Neural cell (in vitro differentiated cells): ENCODE results near the gene ZFR. TPM values are rescaled to one million over a fixed set of nuclear protein-coding genes. Genes with fewer than 3 reads are reported as not detected.

Experiments used
- H2AFZ ChIP-seq: fragments of 200-600, 300-800 bp; sonication (generic), shearing (Covaris generic); 2 replicates; pipeline ENCODE4 v1.6.0; 2014; ENCODE audit warnings: low read depth, mild to moderate bottlenecking, antibody characterized with exemption, low read length, moderate library complexity
- H3F3A ChIP-seq: fragments of 200-600 bp; shearing (Covaris generic); 2 replicates; pipeline ENCODE4 v1.6.1; 2016; ENCODE audit warnings: mild to moderate bottlenecking, moderate library complexity, mixed read lengths, antibody characterized with exemption, low read length; ENCODE audit not compliant: insufficient read depth, poor library complexity, severe bottlenecking
- H3K27ac ChIP-seq: fragments of 200-600, 300-800 bp; sonication (generic), shearing (Covaris generic); 2 replicates; pipeline ENCODE4 v1.5.1; 2014; ENCODE audit warnings: mild to moderate bottlenecking, low read length, moderate library complexity
- H3K27me3 ChIP-seq: fragments of 300-800, 200-600 bp; sonication (generic), shearing (Covaris generic); 2 replicates; pipeline ENCODE4 v1.6.0; 2014; ENCODE audit warnings: mild to moderate bottlenecking, low read depth, low read length, moderate library complexity; ENCODE audit not compliant: insufficient read depth
- H3K36me3 ChIP-seq: fragments of 300-800, 200-600 bp; sonication (generic), shearing (Covaris generic); 2 replicates; pipeline ENCODE4 v1.5.1; 2014; ENCODE audit warnings: mild to moderate bottlenecking, antibody characterized with exemption, low read length, moderate library complexity; ENCODE audit not compliant: insufficient read depth
- H3K4me2 ChIP-seq: fragments of 300-800, 200-600 bp; sonication (generic), shearing (Covaris generic); 2 replicates; pipeline ENCODE4 v1.6.0; 2014; ENCODE audit warnings: mild to moderate bottlenecking, low read length
- H3K4me3 ChIP-seq: fragments of 300-800, 200-600 bp; sonication (generic), shearing (Covaris generic); 2 replicates; pipeline ENCODE4 v1.5.1; 2014; ENCODE audit warnings: mild to moderate bottlenecking, low read length, moderate library complexity
- H3K79me2 ChIP-seq: fragments of 200-600 bp; shearing (Covaris generic); replicated peaks from 2 replicates; pipeline ENCODE4 v1.6.0; 2014; ENCODE audit warnings: mild to moderate bottlenecking, low read length, moderate library complexity; ENCODE audit not compliant: insufficient read depth
- H3K9ac ChIP-seq: fragments of 300-800, 200-600 bp; sonication (generic), shearing (Covaris generic); 2 replicates; pipeline ENCODE4 v1.6.1; 2016; ENCODE audit warnings: mild to moderate bottlenecking, low read length, mixed read lengths
- H3K9me2 ChIP-seq: fragments of 200-600 bp; shearing (Covaris generic); 2 replicates; pipeline ENCODE4 v1.6.1; 2016; ENCODE audit warnings: mild to moderate bottlenecking, low read length, mixed read lengths; ENCODE audit not compliant: insufficient read depth
- H3K9me3 ChIP-seq: fragments of 200-600, 300-800 bp; sonication (generic), shearing (Covaris generic); 2 replicates; pipeline ENCODE4 v1.6.1; 2016; ENCODE audit warnings: mild to moderate bottlenecking, mixed run types, low read length, moderate library complexity, mixed read lengths
- H4K20me1 ChIP-seq: fragments of 200-600 bp; shearing (Covaris generic); 2 replicates; pipeline ENCODE4 v1.6.1; 2016; ENCODE audit warnings: mild to moderate bottlenecking, mixed run types; ENCODE audit not compliant: insufficient read depth
- CTCF ChIP-seq: fragments of 450-650 bp; IDR thresholded peaks from 2 replicates; pipeline ENCODE4 v1.5.1; 2014; ENCODE audit warnings: antibody characterized with exemption, mild to moderate bottlenecking, moderate library complexity; ENCODE audit not compliant: poor library complexity, severe bottlenecking
- EP300 ChIP-seq: fragments of 450-650 bp; conservative IDR thresholded peaks from 2 replicates; pipeline ENCODE4 v1.6.1; 2014; ENCODE audit warnings: antibody characterized with exemption, mild to moderate bottlenecking, moderate library complexity; ENCODE audit not compliant: poor library complexity, severe bottlenecking
- MXI1 ChIP-seq: fragments of 450-650 bp; conservative IDR thresholded peaks from 2 replicates; pipeline ENCODE4 v1.6.1; 2014; ENCODE audit warnings: antibody characterized with exemption, mild to moderate bottlenecking; ENCODE audit not compliant: poor library complexity, severe bottlenecking
- POLR2AphosphoS5 ChIP-seq: IDR thresholded peaks from 2 replicates; pipeline ENCODE4 v1.6.1; 2012
- RAD21 ChIP-seq: fragments of 450-650 bp; conservative IDR thresholded peaks from 2 replicates; pipeline ENCODE4 v1.6.1; 2014; ENCODE audit warnings: antibody characterized with exemption, mild to moderate bottlenecking, moderate library complexity
- SMC3 ChIP-seq: fragments of 450-650 bp; conservative IDR thresholded peaks from 2 replicates; pipeline ENCODE4 v1.6.1; 2014; ENCODE audit warnings: antibody characterized with exemption, mild to moderate bottlenecking, moderate library complexity; ENCODE audit not compliant: poor library complexity
- TAF1 ChIP-seq: IDR thresholded peaks from 2 replicates; pipeline ENCODE4 v1.6.1; 2012; ENCODE audit warnings: low read depth
- polyA plus RNA-seq: library from polyadenylated mRNA; depleted of rRNA; stranded (reverse); fragments of >200 nt; gene quantifications from 2 replicates; pipeline ENCODE4 v1.2.3, GENCODE V29; 2014
- TF ChIP-seq, protein P1 (sequence below): IDR thresholded peaks from 2 replicates; pipeline ENCODE4 v1.6.1; 2012; ENCODE audit warnings: borderline replicate concordance

ZFR gene
- polyA plus RNA-seq, 1 donor from 2014 or later = 141 TPM

- Histone ChIP-seq H4K20me1 (no peaks in the 10 kb centered on the region), H3K9me3 (no peaks in the 10 kb centered on the region), H3K9me2 (no peaks in the 10 kb centered on the region), H3K4me3 (no peak overlapping the region), H3K9ac (no peak overlapping the region), H3K27me3 (no peaks in the 10 kb centered on the region), H3F3A (no peaks in the 10 kb centered on the region), H3K36me3 (no peaks in the 10 kb centered on the region), H2AFZ (no peak overlapping the region), H3K27ac (no peak overlapping the region), H3K4me2 (no peak overlapping the region), H3K79me2 (no peaks in the 10 kb centered on the region)
- no peak for TF ChIP-seq POLR2AphosphoS5
Measured at GRCh38 chr5:32479096-32479495, 34.6 kb upstream of the ZFR start.

DNA sequence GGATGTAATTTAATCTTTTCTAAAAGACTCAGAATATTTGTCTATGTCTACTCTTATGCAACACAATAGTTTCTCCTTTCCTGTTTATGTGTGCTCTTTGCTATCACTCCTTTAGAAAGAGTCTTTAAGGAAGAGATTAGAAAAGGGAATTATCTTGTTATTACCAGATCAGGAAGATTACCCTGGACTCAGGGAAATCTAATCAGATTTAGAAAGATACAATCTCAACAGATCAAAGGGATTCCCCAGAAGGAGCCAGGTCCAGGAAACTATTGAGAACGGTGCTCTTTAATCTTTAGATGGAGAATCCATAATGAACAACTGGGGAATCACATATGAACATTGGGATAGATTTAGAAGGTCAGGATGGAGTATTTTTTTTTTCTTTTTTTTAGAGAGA is 32.4 kb upstream of the ZFR start:
- TF ChIP-seq RAD21 (no peak), POLR2AphosphoS5 (no peak)
- Histone ChIP-seq H3K79me2 (no peaks in the 10 kb centered on the region), H3K27me3 (no peaks in the 10 kb centered on the region), H3K9ac (no peak overlapping the region), H3K27ac (no peak overlapping the region), H3K4me3 (no peak overlapping the region), H3K9me3 (no peaks in the 10 kb centered on the region), H3K36me3 (no peaks in the 10 kb centered on the region), H3K9me2 (no peaks in the 10 kb centered on the region), H3F3A (no peaks in the 10 kb centered on the region), H2AFZ (no peak overlapping the region), H4K20me1 (no peaks in the 10 kb centered on the region), H3K4me2 (no peak overlapping the region)

DNA sequence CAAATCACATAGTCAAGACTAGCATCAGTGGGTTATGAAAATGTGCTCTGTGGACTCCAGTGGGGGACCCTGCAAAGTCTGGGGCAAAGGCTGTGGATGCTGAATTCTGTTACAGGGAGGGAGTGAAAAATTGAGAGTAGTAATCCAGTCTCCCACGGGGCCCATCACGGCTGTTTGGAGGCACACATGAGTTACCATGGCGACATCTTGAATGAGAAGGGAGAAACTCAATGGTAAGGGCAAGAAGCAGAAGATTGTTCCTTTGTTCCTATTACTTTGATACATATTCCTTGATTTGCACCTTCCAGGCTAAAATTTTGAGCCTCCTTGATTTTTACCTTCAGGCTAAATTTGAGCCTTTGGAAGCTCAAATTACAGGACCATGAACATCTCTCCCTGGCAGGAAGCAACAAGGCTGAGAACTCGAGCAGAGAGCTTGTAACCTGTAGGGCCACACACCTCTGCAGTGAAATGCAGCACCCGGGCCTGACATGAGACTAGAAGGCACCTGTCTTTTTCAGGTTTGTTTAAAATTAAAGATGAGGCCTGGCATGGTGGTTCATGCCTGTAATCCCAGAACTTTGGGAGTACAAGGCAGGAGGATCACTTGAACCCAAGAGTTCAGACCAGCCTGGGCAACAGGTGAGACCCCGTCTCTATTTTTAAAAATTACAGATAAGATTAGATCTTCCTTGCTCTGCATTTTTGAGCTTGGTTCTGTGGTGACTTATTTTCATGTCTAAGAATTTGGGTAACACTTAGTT is 31.0 kb upstream of the ZFR start:
- H3K4me3 ChIP-seq = peak overlapping the region; percentile 56
- H3K27me3 ChIP-seq = no peaks in the 10 kb centered on the region
- H3K27ac ChIP-seq = peak overlapping the region; percentile 90
- no peaks in the 10 kb centered on the region for H3F3A ChIP-seq
- no peaks in the 10 kb centered on the region for H3K9me2 ChIP-seq
- H3K4me2 ChIP-seq = peak overlapping the region; percentile 62
- no peaks in the 10 kb centered on the region for H4K20me1 ChIP-seq
- H2AFZ ChIP-seq = peak overlapping the region; percentile 27
- H3K9ac ChIP-seq = peak overlapping the region; percentile 55
- H3K36me3 ChIP-seq = no peaks in the 10 kb centered on the region
- TF ChIP-seq SMC3 = peak; percentile 18
- no peak for TF ChIP-seq CTCF
- TF ChIP-seq POLR2AphosphoS5 = peak; percentile 68
- peak; percentile 56 for TF ChIP-seq TAF1
- peak; percentile 69 for TF ChIP-seq EP300
- no peak for TF ChIP-seq MXI1
- TF ChIP-seq, protein P1, sequence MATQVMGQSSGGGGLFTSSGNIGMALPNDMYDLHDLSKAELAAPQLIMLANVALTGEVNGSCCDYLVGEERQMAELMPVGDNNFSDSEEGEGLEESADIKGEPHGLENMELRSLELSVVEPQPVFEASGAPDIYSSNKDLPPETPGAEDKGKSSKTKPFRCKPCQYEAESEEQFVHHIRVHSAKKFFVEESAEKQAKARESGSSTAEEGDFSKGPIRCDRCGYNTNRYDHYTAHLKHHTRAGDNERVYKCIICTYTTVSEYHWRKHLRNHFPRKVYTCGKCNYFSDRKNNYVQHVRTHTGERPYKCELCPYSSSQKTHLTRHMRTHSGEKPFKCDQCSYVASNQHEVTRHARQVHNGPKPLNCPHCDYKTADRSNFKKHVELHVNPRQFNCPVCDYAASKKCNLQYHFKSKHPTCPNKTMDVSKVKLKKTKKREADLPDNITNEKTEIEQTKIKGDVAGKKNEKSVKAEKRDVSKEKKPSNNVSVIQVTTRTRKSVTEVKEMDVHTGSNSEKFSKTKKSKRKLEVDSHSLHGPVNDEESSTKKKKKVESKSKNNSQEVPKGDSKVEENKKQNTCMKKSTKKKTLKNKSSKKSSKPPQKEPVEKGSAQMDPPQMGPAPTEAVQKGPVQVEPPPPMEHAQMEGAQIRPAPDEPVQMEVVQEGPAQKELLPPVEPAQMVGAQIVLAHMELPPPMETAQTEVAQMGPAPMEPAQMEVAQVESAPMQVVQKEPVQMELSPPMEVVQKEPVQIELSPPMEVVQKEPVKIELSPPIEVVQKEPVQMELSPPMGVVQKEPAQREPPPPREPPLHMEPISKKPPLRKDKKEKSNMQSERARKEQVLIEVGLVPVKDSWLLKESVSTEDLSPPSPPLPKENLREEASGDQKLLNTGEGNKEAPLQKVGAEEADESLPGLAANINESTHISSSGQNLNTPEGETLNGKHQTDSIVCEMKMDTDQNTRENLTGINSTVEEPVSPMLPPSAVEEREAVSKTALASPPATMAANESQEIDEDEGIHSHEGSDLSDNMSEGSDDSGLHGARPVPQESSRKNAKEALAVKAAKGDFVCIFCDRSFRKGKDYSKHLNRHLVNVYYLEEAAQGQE = peak; percentile 84
- no peaks in the 10 kb centered on the region for H3K79me2 ChIP-seq
- no peaks in the 10 kb centered on the region for H3K9me3 ChIP-seq
